ENCODE data around the gene ZNF429.
A peak's percentile ranks its signal among the peaks of the same experiment; 100 is the strongest.
"Not testable (repeated sequence)": the region's sequence is repeated elsewhere in the genome, so short reads cannot be mapped to it uniquely, and the experiment has no call there.

Gene ZNF429

GRCh38 chr19:21593008-21593481 lies 87.6 kb downstream of the ZNF429 start:
- no peak for DNase-seq (ENCODE audit: low spot score)

GRCh38 chr19:21593502-21593901 lies 88.1 kb downstream of the ZNF429 start:
- no peak for DNase-seq (ENCODE audit: low spot score)

GRCh38 chr19:21593934-21594820 lies 88.8 kb downstream of the ZNF429 start:
- no peak for DNase-seq (ENCODE audit: low spot score)

DNA sequence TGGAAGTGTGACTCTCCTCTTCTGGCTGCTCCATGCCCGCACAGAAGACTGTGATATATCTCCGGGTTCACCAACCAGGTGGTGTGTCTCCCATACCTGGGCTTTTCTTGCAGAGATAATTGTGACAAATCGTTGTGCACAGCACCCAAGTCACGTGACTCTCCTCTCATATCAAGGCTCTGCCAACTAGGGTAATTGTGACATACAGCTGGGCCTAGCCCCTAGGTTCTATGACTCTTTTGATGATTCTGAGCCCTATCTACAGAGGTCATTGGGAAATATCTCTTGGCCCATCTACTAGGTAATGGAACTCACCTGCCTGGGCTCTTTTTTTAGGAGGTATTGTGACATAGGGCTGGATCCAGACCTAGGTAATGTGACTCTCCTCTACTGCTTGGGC lies 89.8 kb downstream of the ZNF429 start:
- DNase-seq (ENCODE audit: low spot score) = no peak

- no peak for DNase-seq (ENCODE audit: low spot score)
Measured at GRCh38 chr19:21602082-21602658, 96.8 kb downstream of the ZNF429 start.

GRCh38 chr19:21602659-21603430 lies 97.4 kb downstream of the ZNF429 start:
- DNase-seq (ENCODE audit: low spot score) = not testable (repeated sequence)

DNA sequence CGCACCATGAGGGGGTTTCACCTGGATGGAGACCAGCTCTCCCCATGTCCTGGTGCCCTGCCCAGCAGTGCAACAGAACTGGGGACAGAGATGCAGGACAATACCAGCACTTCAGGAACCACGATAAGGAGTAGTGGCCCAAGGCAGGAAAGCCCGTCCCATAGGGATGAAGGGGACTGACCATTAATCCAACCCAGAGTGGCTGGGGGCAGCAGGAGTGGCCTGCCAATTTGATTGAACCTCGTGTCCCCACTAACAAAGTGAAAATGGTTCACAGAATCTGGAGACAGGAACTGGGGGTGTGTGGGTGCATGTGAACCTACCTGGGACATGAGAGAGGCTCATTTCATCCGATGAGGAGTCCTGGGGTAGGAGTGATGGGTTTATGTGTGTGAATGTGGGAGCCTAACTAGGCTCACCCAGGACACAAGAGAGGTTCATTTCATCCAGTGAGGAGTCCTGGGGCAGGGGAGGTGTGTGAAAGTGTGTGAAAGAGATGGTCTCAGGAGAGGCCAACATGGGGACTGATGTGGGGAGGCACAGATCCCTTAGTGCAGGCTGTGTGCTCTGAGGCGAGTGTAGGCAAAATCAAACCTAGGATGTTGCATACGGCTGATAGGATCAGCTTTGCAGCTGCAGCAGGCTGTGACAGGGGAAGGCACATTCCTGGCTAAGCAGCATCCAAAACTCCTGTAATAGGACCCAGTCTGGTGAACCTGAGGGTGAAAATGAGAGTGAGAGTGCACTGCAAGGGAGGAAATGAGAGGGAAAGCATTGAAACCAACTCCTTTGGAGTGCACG lies 98.2 kb downstream of the ZNF429 start:
- no peak for DNase-seq (ENCODE audit: low spot score)

- peak; percentile 8 for DNase-seq (ENCODE audit: low spot score)
Measured at GRCh38 chr19:21604351-21604926, 99.0 kb downstream of the ZNF429 start.

Data from SW480 (cell line).